K562 (cell line): ENCODE results near the gene ZFP64. TPM values are rescaled to one million over a fixed set of nuclear protein-coding genes. Genes with fewer than 3 reads are reported as not detected.

Experiments used
- ATAC-seq: fragments of 200-7000 bp; cut with Tn5 transposase; 3 replicates; pipeline ENCODE4 v1.9.1; 2020; ENCODE audit warnings: moderate library complexity
- BruUV-seq: library from RNA; stranded (reverse); fragments of 400-500 nt; replicated peaks from 2 replicates; lab custom pipeline; 2021; lab: Mats Ljungman, UMichigan
- CTCF ChIA-PET: fragments of 300-600 bp; formaldehyde crosslinking; extraction: SDS; loops from one replicate; lab custom pipeline; 2021; ENCODE audit warnings: low intra/inter-chr PET ratio; lab: Yijun Ruan, JAX
- POLR2A ChIA-PET: fragments of 300-600, 350-650 bp; sonication (Branson Sonifier 250); formaldehyde crosslinking; extraction: SDS; loops from one replicate; lab custom pipeline; 2021; ENCODE audit warnings: antibody characterized with exemption, inconsistent platforms; lab: Yijun Ruan, JAX
- DNase-seq, 4 experiments: peaks; one replicate each; pipeline versions ENCODE4 v3.0.0 to v3.0.0-alpha.2; 2011 to 2018; ENCODE audit warnings: low spot score in 3 of 4, mixed read lengths in 3 of 4; ENCODE audit errors: extremely low read depth in 1 of 4
- FAIRE-seq: peaks from 2 replicates; lab custom pipeline; 2011; peaks lifted over from hg19 to GRCh38; lab: Jason Lieb, UNC
- H2AFZ ChIP-seq: 2 replicates; pipeline ENCODE4 v1.6.0; 2011; ENCODE audit warnings: low read depth, low read length, control low read depth, inconsistent platforms
- H3K27ac ChIP-seq: fragments of 200-600 bp; 3 replicates; pipeline ENCODE4 v1.8.0; 2011; ENCODE audit warnings: low read depth, mild to moderate bottlenecking, control low read depth, inconsistent platforms, low read length, moderate library complexity, mixed read lengths; ENCODE audit errors: extremely low read depth
- H3K27me3 ChIP-seq, 2 experiments: fragments of 300-600 bp in 1 of 2; 2 replicates in 1 of 2; 3 replicates in 1 of 2; pipeline versions ENCODE4 v1.6.0 to v1.8.0; 2011; ENCODE audit warnings: inconsistent platforms in 2 of 2, low read length in 2 of 2, mild to moderate bottlenecking in 1 of 2, mixed read lengths in 1 of 2, moderate library complexity in 1 of 2; ENCODE audit not compliant: control insufficient read depth in 2 of 2, insufficient read depth in 2 of 2
- H3K36me3 ChIP-seq: fragments of 300-600 bp; 3 replicates; pipeline ENCODE4 v1.8.0; 2011; ENCODE audit warnings: mild to moderate bottlenecking, low read length, inconsistent platforms; ENCODE audit not compliant: control insufficient read depth, insufficient read depth
- H3K4me1 ChIP-seq, 2 experiments: fragments of 200-600 bp in 1 of 2; replicated peaks in 1 of 2; 2 replicates in 1 of 2; 3 replicates in 1 of 2; pipeline versions ENCODE4 v1.5.1 to v1.8.0; 2011; ENCODE audit warnings: inconsistent platforms in 2 of 2, low read length in 2 of 2, mild to moderate bottlenecking in 1 of 2, mixed read lengths in 1 of 2, moderate library complexity in 1 of 2; ENCODE audit not compliant: control insufficient read depth in 2 of 2, insufficient read depth in 2 of 2
- H3K4me2 ChIP-seq: 2 replicates; pipeline ENCODE4 v1.6.1; 2011; ENCODE audit warnings: low read length, control low read depth, inconsistent platforms, mixed read lengths; ENCODE audit not compliant: insufficient read depth
- H3K4me3 ChIP-seq: fragments of 200-600 bp; sonication (generic), shearing (Covaris generic); 2 replicates; pipeline ENCODE4 v1.5.1; 2016; ENCODE audit warnings: control low read depth, inconsistent platforms
- H3K79me2 ChIP-seq: fragments of 200-600 bp; 3 replicates; pipeline ENCODE4 v1.8.0; 2011; ENCODE audit warnings: low read length, inconsistent platforms; ENCODE audit not compliant: control insufficient read depth, insufficient read depth
- H3K9ac ChIP-seq, 2 experiments: 2 replicates each; pipeline versions ENCODE4 v1.6.0 to v1.6.1; 2011; ENCODE audit warnings: low read depth in 2 of 2, low read length in 2 of 2, control low read depth in 1 of 2, inconsistent platforms in 1 of 2, mild to moderate bottlenecking in 1 of 2, mixed read lengths in 1 of 2; ENCODE audit not compliant: insufficient read depth in 1 of 2
- H3K9me1 ChIP-seq: one replicate; pipeline ENCODE4 v1.6.0; 2011; ENCODE audit warnings: inconsistent platforms, mild to moderate bottlenecking, low read length, moderate library complexity; ENCODE audit not compliant: control insufficient read depth, insufficient read depth
- H3K9me3 ChIP-seq: replicated peaks from 2 replicates; pipeline ENCODE4 v1.5.1; 2011; ENCODE audit warnings: low read depth, low read length, inconsistent platforms; ENCODE audit not compliant: control insufficient read depth, insufficient read depth
- H4K20me1 ChIP-seq: replicated peaks from 2 replicates; pipeline ENCODE4 v1.6.1; 2011; ENCODE audit warnings: low read length, inconsistent platforms, mixed read lengths; ENCODE audit not compliant: control insufficient read depth, insufficient read depth
- BRD9 ChIP-seq: fragments of 450-650 bp; IDR thresholded peaks from 2 replicates; pipeline ENCODE4 v1.6.1; 2018; ENCODE audit warnings: low read depth; ENCODE audit not compliant: partially characterized antibody
- EWSR1 ChIP-seq: fragments of 450-650 bp; IDR thresholded peaks from 2 replicates; pipeline ENCODE4 v1.6.1; 2018; ENCODE audit warnings: borderline replicate concordance, mild to moderate bottlenecking, low read depth, moderate library complexity; ENCODE audit not compliant: partially characterized antibody
- HMG20B ChIP-seq: fragments of 250-450 bp; sonication (Bioruptor Pico); IDR thresholded peaks from 2 replicates; pipeline ENCODE4 v1.5.0; 2021; ENCODE audit warnings: mild to moderate bottlenecking
- KLF1 ChIP-seq: fragments of 450-650 bp; IDR thresholded peaks from 2 replicates; pipeline ENCODE4 v1.6.1; 2016; ENCODE audit warnings: missing genetic modification characterization, missing compliant biosample characterization
- LCOR ChIP-seq: sonication (generic); formaldehyde crosslinking; IDR thresholded peaks from 2 replicates; pipeline ENCODE4 v1.8.0; 2022; ENCODE audit warnings: mild to moderate bottlenecking, missing genetic modification reagents
- NCOA4 ChIP-seq: fragments of 450-650 bp; IDR thresholded peaks from 2 replicates; pipeline ENCODE4 v1.6.1; 2018; ENCODE audit warnings: mild to moderate bottlenecking; ENCODE audit not compliant: partially characterized antibody
- POLR3A ChIP-seq: IDR thresholded peaks from 2 replicates; pipeline ENCODE4 v1.6.1; 2011; ENCODE audit warnings: borderline replicate concordance, mild to moderate bottlenecking, moderate library complexity; ENCODE audit not compliant: insufficient read length, insufficient read depth; ENCODE audit errors: extremely low read depth
- TCF3 ChIP-seq: sonication (generic); formaldehyde crosslinking; IDR thresholded peaks from 2 replicates; pipeline ENCODE4 v1.4.0; 2020; ENCODE audit warnings: mild to moderate bottlenecking, missing genetic modification reagents
- ZNF41 ChIP-seq: fragments of 250-450 bp; sonication (Bioruptor Pico); conservative IDR thresholded peaks from 2 replicates; pipeline ENCODE4 v1.4.0; 2020; ENCODE audit warnings: mild to moderate bottlenecking
- WGBS: fragments of 100-300 bp; shearing (Covaris generic); methylation state at CpG from one replicate; pipeline ENCODE4 v1.1.6; 2016; ENCODE audit warnings: low coverage, mixed read lengths; ENCODE audit not compliant: insufficient coverage; ENCODE audit errors: missing lambda C conversion rate; 5-methylcytosine and 5-hydroxymethylcytosine counted together
- in situ Hi-C: fragments of 300-500 bp; cut with MboI; formaldehyde crosslinking; loops from 4 replicates; pipeline ENCODE4 v1.15.0; 2018; ENCODE audit warnings: inconsistent platforms, mixed read lengths
- intact Hi-C: fragments of 100-400 bp; cut with micrococcal nuclease; formaldehyde crosslinking; loops from 2 replicates; pipeline ENCODE4 v1.14.2; 2022
- polyA plus RNA-seq, 8 experiments: library from polyadenylated mRNA; depleted of rRNA in 4 of 8; stranded (reverse) in 5 of 8; unstranded in 3 of 8; fragments of >200 nt; fragmentation: Nextera tagmentation in 2 of 8; fragmentation: Illumina TruSeq in 1 of 8; extraction: Ambion mirVana in 2 of 8; extraction: Trizol in 1 of 8; gene quantifications; 2 replicates each; pipeline versions ENCODE4 v1.2.1 to v1.2.3, GENCODE V29; 2011 to 2014; ENCODE audit warnings: inconsistent platforms in 1 of 8, missing spikeins in 1 of 8
- total RNA-seq, 7 experiments: library from RNA; depleted of rRNA in 6 of 7; stranded (reverse); fragments of >200 nt in 6 of 7; fragmentation: Illumina TruSeq in 2 of 7; extraction: Trizol in 2 of 7; gene quantifications; 2 replicates each; pipeline versions ENCODE4 v1.2.1 to v1.2.3, GENCODE V29; 2011 to 2021; ENCODE audit warnings: low replicate concordance in 1 of 7
- TF ChIP-seq, protein P1 (sequence below), 2 experiments: fragments of 450-650 bp; IDR thresholded peaks; 2 replicates each; pipeline ENCODE4 v1.6.1; 2018; ENCODE audit warnings: mild to moderate bottlenecking in 2 of 2, low read depth in 1 of 2; ENCODE audit not compliant: partially characterized antibody in 2 of 2
- TF ChIP-seq, protein P2 (sequence below): sonication (generic); IDR thresholded peaks from 2 replicates; pipeline ENCODE4 v1.6.1; 2016
- TF ChIP-seq, protein P3 (sequence below): sonication (generic); formaldehyde crosslinking; IDR thresholded peaks from 2 replicates; pipeline ENCODE4 v1.8.0; 2022; ENCODE audit warnings: mild to moderate bottlenecking, missing genetic modification reagents
- TF ChIP-seq, protein P4 (sequence below): fragments of 450-650 bp; formaldehyde crosslinking; IDR thresholded peaks from 2 replicates; pipeline ENCODE4 v1.4.0; 2022; ENCODE audit warnings: mild to moderate bottlenecking, moderate library complexity
- TF ChIP-seq, protein P5 (sequence below): fragments of 450-650 bp; IDR thresholded peaks from 2 replicates; pipeline ENCODE4 v1.6.1; 2018; ENCODE audit warnings: mild to moderate bottlenecking, low read depth; ENCODE audit not compliant: partially characterized antibody

Gene ZFP64
- total and polyA plus RNA-seq, 9 of the 15 experiments (the other 6 are each of a cell fraction or from before 2014, with no cell fraction given): 1.4 to 13.4 (median 7.0) TPM

DNA sequence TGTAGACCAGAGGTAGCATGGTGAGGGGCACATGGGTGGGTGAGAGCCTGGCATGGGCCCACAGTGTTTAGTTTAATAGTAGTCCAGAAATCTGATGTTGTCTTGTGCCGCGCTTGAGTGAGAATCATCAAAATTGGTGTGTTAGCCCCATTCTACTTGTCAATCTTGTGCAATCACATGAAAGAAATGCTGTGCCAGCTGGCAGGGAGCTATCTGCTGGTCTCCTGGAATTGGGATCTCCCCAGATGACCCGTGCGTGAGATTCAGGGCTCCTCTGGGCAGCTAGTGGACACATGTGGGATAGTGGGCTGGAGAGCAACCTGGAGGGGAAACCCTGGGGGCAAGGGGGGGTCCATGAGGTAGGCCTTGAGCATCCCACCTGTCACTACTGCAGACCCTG lies 43.5 kb upstream of the ZFP64 start:
- no peaks in the 10 kb centered on the region for H4K20me1 ChIP-seq
- POLR2A ChIA-PET: no interaction called here
- TF ChIP-seq HMG20B: no peak
- TF ChIP-seq KLF1 (tag): no peak
- no peak for TF ChIP-seq TCF3 (CRISPR knock-in tag)
- TF ChIP-seq, protein P1, sequence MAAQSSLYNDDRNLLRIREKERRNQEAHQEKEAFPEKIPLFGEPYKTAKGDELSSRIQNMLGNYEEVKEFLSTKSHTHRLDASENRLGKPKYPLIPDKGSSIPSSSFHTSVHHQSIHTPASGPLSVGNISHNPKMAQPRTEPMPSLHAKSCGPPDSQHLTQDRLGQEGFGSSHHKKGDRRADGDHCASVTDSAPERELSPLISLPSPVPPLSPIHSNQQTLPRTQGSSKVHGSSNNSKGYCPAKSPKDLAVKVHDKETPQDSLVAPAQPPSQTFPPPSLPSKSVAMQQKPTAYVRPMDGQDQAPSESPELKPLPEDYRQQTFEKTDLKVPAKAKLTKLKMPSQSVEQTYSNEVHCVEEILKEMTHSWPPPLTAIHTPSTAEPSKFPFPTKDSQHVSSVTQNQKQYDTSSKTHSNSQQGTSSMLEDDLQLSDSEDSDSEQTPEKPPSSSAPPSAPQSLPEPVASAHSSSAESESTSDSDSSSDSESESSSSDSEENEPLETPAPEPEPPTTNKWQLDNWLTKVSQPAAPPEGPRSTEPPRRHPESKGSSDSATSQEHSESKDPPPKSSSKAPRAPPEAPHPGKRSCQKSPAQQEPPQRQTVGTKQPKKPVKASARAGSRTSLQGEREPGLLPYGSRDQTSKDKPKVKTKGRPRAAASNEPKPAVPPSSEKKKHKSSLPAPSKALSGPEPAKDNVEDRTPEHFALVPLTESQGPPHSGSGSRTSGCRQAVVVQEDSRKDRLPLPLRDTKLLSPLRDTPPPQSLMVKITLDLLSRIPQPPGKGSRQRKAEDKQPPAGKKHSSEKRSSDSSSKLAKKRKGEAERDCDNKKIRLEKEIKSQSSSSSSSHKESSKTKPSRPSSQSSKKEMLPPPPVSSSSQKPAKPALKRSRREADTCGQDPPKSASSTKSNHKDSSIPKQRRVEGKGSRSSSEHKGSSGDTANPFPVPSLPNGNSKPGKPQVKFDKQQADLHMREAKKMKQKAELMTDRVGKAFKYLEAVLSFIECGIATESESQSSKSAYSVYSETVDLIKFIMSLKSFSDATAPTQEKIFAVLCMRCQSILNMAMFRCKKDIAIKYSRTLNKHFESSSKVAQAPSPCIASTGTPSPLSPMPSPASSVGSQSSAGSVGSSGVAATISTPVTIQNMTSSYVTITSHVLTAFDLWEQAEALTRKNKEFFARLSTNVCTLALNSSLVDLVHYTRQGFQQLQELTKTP (IDR thresholded peaks at IDR 0.05; ENCODE audit: low read depth in 1 of 2, partially characterized antibody in 2 of 2): no peak
- TF ChIP-seq, protein P2, sequence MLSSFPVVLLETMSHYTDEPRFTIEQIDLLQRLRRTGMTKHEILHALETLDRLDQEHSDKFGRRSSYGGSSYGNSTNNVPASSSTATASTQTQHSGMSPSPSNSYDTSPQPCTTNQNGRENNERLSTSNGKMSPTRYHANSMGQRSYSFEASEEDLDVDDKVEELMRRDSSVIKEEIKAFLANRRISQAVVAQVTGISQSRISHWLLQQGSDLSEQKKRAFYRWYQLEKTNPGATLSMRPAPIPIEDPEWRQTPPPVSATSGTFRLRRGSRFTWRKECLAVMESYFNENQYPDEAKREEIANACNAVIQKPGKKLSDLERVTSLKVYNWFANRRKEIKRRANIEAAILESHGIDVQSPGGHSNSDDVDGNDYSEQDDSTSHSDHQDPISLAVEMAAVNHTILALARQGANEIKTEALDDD: no peak
- TF ChIP-seq NCOA4: no peak
- TF ChIP-seq, protein P3, sequence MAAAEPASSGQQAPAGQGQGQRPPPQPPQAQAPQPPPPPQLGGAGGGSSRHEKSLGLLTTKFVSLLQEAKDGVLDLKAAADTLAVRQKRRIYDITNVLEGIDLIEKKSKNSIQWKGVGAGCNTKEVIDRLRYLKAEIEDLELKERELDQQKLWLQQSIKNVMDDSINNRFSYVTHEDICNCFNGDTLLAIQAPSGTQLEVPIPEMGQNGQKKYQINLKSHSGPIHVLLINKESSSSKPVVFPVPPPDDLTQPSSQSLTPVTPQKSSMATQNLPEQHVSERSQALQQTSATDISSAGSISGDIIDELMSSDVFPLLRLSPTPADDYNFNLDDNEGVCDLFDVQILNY (CRISPR knock-in tag): no peak
- TF ChIP-seq, protein P4, sequence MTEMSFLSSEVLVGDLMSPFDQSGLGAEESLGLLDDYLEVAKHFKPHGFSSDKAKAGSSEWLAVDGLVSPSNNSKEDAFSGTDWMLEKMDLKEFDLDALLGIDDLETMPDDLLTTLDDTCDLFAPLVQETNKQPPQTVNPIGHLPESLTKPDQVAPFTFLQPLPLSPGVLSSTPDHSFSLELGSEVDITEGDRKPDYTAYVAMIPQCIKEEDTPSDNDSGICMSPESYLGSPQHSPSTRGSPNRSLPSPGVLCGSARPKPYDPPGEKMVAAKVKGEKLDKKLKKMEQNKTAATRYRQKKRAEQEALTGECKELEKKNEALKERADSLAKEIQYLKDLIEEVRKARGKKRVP (CRISPR knock-in tag): no peak
- TF ChIP-seq, protein P5, sequence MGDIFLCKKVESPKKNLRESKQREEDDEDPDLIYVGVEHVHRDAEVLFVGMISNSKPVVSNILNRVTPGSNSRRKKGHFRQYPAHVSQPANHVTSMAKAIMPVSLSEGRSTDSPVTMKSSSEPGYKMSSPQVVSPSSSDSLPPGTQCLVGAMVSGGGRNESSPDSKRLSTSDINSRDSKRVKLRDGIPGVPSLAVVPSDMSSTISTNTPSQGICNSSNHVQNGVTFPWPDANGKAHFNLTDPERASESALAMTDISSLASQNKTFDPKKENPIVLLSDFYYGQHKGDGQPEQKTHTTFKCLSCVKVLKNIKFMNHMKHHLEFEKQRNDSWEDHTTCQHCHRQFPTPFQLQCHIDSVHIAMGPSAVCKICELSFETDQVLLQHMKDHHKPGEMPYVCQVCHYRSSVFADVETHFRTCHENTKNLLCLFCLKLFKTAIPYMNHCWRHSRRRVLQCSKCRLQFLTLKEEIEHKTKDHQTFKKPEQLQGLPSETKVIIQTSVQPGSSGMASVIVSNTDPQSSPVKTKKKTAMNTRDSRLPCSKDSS: no peak
- no peak for TF ChIP-seq EWSR1
- no peak for TF ChIP-seq POLR3A
- no peak for TF ChIP-seq BRD9
- TF ChIP-seq ZNF41 (CRISPR knock-in tag): no peak
- no peak for TF ChIP-seq LCOR (CRISPR knock-in tag)
- H2AFZ ChIP-seq: no peak overlapping the region
- 30% methylated on average over 2 of the region's 4 CpGs for WGBS
- no peak overlapping the region for H3K27ac ChIP-seq
- H3K79me2 ChIP-seq: no peaks in the 10 kb centered on the region
- CTCF ChIA-PET: no interaction called here
- no peak for ATAC-seq
- no TSS peak for BruUV-seq
- H3K4me2 ChIP-seq: no peak overlapping the region
- intact Hi-C loops (no loop called here), in situ Hi-C loops (no loop called here)
- H3K9me3 ChIP-seq: no peaks in the 10 kb centered on the region
- H3K27me3 ChIP-seq: no peaks in the 10 kb centered on the region
- DNase-seq: no peak
- H3K36me3 ChIP-seq: no peaks in the 10 kb centered on the region; the same call in 2 of the 3 replicates
- no peak overlapping the region for H3K9ac ChIP-seq
- no peaks in the 10 kb centered on the region for H3K9me1 ChIP-seq
- no peaks in the 10 kb centered on the region for H3K4me1 ChIP-seq
- no peak for FAIRE-seq
- no peak overlapping the region for H3K4me3 ChIP-seq
